ENCODE results near the gene MST1. TPM values are rescaled to one million over a fixed set of nuclear protein-coding genes. Genes with fewer than 3 reads are reported as not detected.
A peak's percentile ranks its signal among the peaks of the same experiment; 100 is the strongest.

The MST1 gene
- total RNA-seq, 4 donors from 2014 or later: 0.10 to 4.8 (median 2.4) TPM

GRCh38 chr3:49673121-49673714, 16.1 kb downstream of the MST1 start:
- Histone ChIP-seq H3K27ac (peak overlapping the region; percentile 91 to 96 (median 94)), H3K27me3 (peaks cover 0 to 3% (median 0%) of the 10 kb centered on the region in 3 donors), H3K4me3 (peak overlapping the region; percentile 80 to 98 (median 92)), H3K4me1 (peaks cover 16 to 17% of the 10 kb centered on the region in 2 donors), H3K9me3 (no peaks in the 10 kb centered on the region), H3K36me3 (peaks cover 0 to 27% of the 10 kb centered on the region in 2 donors)
- no peak for DNase-seq
- in situ Hi-C loops (cut with MboI; ENCODE audit: low sequenced_read_pairs in 4 of 4): loop anchor here (5.0 to 10.0 kb wide), 2 partner anchors 136 to 138 kb away; no protein-coding TSS in a partner anchor
- intact Hi-C loops (cut with DNase I; ENCODE audit: low total_unique reads): loop anchor here (1.0 to 5.0 kb wide), 5 partner anchors 51 to 651 kb away; partner anchors contain the start of genes DAG1, NDUFAF3 and QRICH1
- ATAC-seq: peak; percentile 1 to 4
- TF ChIP-seq POLR2A (IDR thresholded peaks at IDR 0.05) (no peak), CTCF (IDR thresholded peaks at IDR 0.05 in 4 of 5, conservative IDR thresholded peaks at IDR 0.05 in 1 of 5) (no peak)

GRCh38 chr3:49671291-49672288, 17.7 kb downstream of the MST1 start:
- peaks cover 0 to 11% of the 10 kb centered on the region in 2 donors for H3K36me3 ChIP-seq
- H3K4me3 ChIP-seq: no peak overlapping the region
- H3K9me3 ChIP-seq: no peaks in the 10 kb centered on the region
- DNase-seq: peak; percentile 35 to 73
- H3K4me1 ChIP-seq: peaks cover 16 to 17% of the 10 kb centered on the region in 2 donors
- peak overlapping the region in 2 of 4 donors; percentile 7 to 41 for H3K27ac ChIP-seq
- intact Hi-C loops (cut with DNase I; ENCODE audit: low total_unique reads): loop anchor here (1.0 to 5.0 kb wide), 4 partner anchors 199 to 649 kb away; partner anchors contain the start of genes DAG1, NDUFAF3 and QRICH1
- ATAC-seq: peak; percentile 31 to 37
- no peak for TF ChIP-seq POLR2A (IDR thresholded peaks at IDR 0.05)
- TF ChIP-seq CTCF (IDR thresholded peaks at IDR 0.05 in 4 of 5, conservative IDR thresholded peaks at IDR 0.05 in 1 of 5): peak; percentile 75 to 88 (median 86)
- in situ Hi-C loops (cut with MboI; ENCODE audit: low sequenced_read_pairs in 4 of 4): loop anchor here (5.0 to 10.0 kb wide), 2 partner anchors 134 to 137 kb away; no protein-coding TSS in a partner anchor
- peaks cover 0 to 3% (median 0%) of the 10 kb centered on the region in 3 donors for H3K27me3 ChIP-seq

GRCh38 chr3:49670940-49671290, 18.4 kb downstream of the MST1 start:
- H3K27ac ChIP-seq: no peak overlapping the region
- no peak for ATAC-seq
- no peak for DNase-seq
- peaks cover 16 to 17% of the 10 kb centered on the region in 2 donors for H3K4me1 ChIP-seq
- intact Hi-C loops (cut with DNase I; ENCODE audit: low total_unique reads): loop anchor here (1.0 to 5.0 kb wide), 4 partner anchors 199 to 649 kb away; partner anchors contain the start of genes DAG1, NDUFAF3 and QRICH1
- H3K36me3 ChIP-seq: peaks cover 0 to 4% of the 10 kb centered on the region in 2 donors
- H3K27me3 ChIP-seq: peaks cover 0 to 3% (median 0%) of the 10 kb centered on the region in 3 donors
- H3K9me3 ChIP-seq: no peaks in the 10 kb centered on the region
- in situ Hi-C loops (cut with MboI; ENCODE audit: low sequenced_read_pairs in 4 of 4): loop anchor here (5.0 to 10.0 kb wide), 2 partner anchors 134 to 136 kb away; no protein-coding TSS in a partner anchor
- H3K4me3 ChIP-seq: no peak overlapping the region
- TF ChIP-seq CTCF (IDR thresholded peaks at IDR 0.05 in 4 of 5, conservative IDR thresholded peaks at IDR 0.05 in 1 of 5) (no peak), POLR2A (IDR thresholded peaks at IDR 0.05) (no peak)

GRCh38 chr3:49669352-49669751, 19.9 kb downstream of the MST1 start:
- DNase-seq: no peak
- H3K4me3 ChIP-seq: no peak overlapping the region
- TF ChIP-seq POLR2A (IDR thresholded peaks at IDR 0.05) (no peak), CTCF (IDR thresholded peaks at IDR 0.05 in 4 of 5, conservative IDR thresholded peaks at IDR 0.05 in 1 of 5) (no peak)
- in situ Hi-C loops (cut with MboI; ENCODE audit: low sequenced_read_pairs in 4 of 4) (no loop called here), intact Hi-C loops (cut with DNase I; ENCODE audit: low total_unique reads) (no loop called here)
- no peak for ATAC-seq
- H3K36me3 ChIP-seq: no peaks in the 10 kb centered on the region
- no peaks in the 10 kb centered on the region for H3K9me3 ChIP-seq
- peaks cover 5 to 6% of the 10 kb centered on the region in 2 donors for H3K4me1 ChIP-seq
- H3K27me3 ChIP-seq: peaks cover 0 to 3% (median 0%) of the 10 kb centered on the region in 3 donors
- H3K27ac ChIP-seq: no peak overlapping the region

All from gastrocnemius medialis (tissue), 4 donors.